HEK293 (cell line): ENCODE results near the gene PTPRK.

Source experiments
- CTCF ChIA-PET: fragments of 350-600 bp; formaldehyde crosslinking; extraction: SDS; loops from one replicate; lab custom pipeline; 2021; ENCODE audit warnings: antibody characterized with exemption; lab: Yijun Ruan, JAX
- POLR2A ChIA-PET: fragments of 300-600 bp; formaldehyde crosslinking; extraction: SDS; loops from one replicate; lab custom pipeline; 2020; ENCODE audit warnings: antibody characterized with exemption, inconsistent platforms; lab: Yijun Ruan, JAX
- H3K27ac ChIP-seq: fragments of 200-500 bp; sonication (Bioruptor generic); 2 replicates; pipeline ENCODE4 v1.5.1; 2014; ENCODE audit warnings: low read depth, low read length, control low read depth, inconsistent platforms; ENCODE audit errors: extremely low read depth
- H3K36me3 ChIP-seq, 2 experiments: fragments of 200-500 bp in 1 of 2; sonication (Bioruptor generic) in 1 of 2; 1 replicate in 1 of 2; 2 replicates in 1 of 2; pipeline ENCODE4 v1.5.1; 2014 to 2017; ENCODE audit warnings: inconsistent platforms in 2 of 2, low read length in 2 of 2; ENCODE audit not compliant: control insufficient read depth in 2 of 2, insufficient read depth in 1 of 2
- H3K4me1 ChIP-seq: fragments of 200-500 bp; sonication (Bioruptor generic); 2 replicates; pipeline ENCODE4 v1.5.1; 2014; ENCODE audit warnings: mild to moderate bottlenecking, low read length, inconsistent platforms; ENCODE audit not compliant: control insufficient read depth, insufficient read depth
- H3K4me3 ChIP-seq: 2 replicates; pipeline ENCODE4 v1.5.1; 2011; ENCODE audit warnings: low read depth, mild to moderate bottlenecking, control low read depth, low read length, moderate library complexity
- H3K9me3 ChIP-seq: fragments of 200-500 bp; sonication (Bioruptor generic); 2 replicates; pipeline ENCODE4 v1.5.1; 2014; ENCODE audit warnings: low read depth, low read length, inconsistent platforms; ENCODE audit not compliant: control insufficient read depth, insufficient read depth
- GLIS2 ChIP-seq: fragments of 450-650 bp; formaldehyde crosslinking; IDR thresholded peaks from 2 replicates; pipeline ENCODE4 v1.5.1; 2016; ENCODE audit warnings: missing biosample characterization, missing genetic modification characterization
- HOXC10 ChIP-seq: sonication (generic); formaldehyde crosslinking; IDR thresholded peaks from 2 replicates; pipeline ENCODE4 v1.8.1; 2023; ENCODE audit warnings: mild to moderate bottlenecking, missing genetic modification reagents
- ZFP3 ChIP-seq: fragments of 450-650 bp; formaldehyde crosslinking; IDR thresholded peaks from 2 replicates; pipeline ENCODE4 v1.5.1; 2016; ENCODE audit warnings: low read depth, missing biosample characterization, missing genetic modification characterization
- ZNF112 ChIP-seq: fragments of 450-650 bp; formaldehyde crosslinking; IDR thresholded peaks from 2 replicates; pipeline ENCODE4 v1.5.0; 2017; ENCODE audit warnings: missing biosample characterization, missing genetic modification characterization
- ZNF114 ChIP-seq: fragments of 450-650 bp; formaldehyde crosslinking; IDR thresholded peaks from 2 replicates; pipeline ENCODE4 v1.5.0; 2017; ENCODE audit warnings: missing biosample characterization, missing genetic modification characterization
- ZNF239 ChIP-seq: fragments of 450-650 bp; formaldehyde crosslinking; IDR thresholded peaks from 2 replicates; pipeline ENCODE4 v1.5.1; 2016; ENCODE audit warnings: missing biosample characterization, missing genetic modification characterization
- ZNF530 ChIP-seq: fragments of 450-650 bp; formaldehyde crosslinking; IDR thresholded peaks from 2 replicates; pipeline ENCODE4 v1.5.1; 2016; ENCODE audit warnings: low read depth, missing biosample characterization, missing genetic modification characterization
- ZNF596 ChIP-seq: fragments of 450-650 bp; IDR thresholded peaks from 2 replicates; pipeline ENCODE4 v1.5.0; 2018; ENCODE audit warnings: missing biosample characterization, mild to moderate bottlenecking, missing genetic modification characterization, moderate library complexity
- ZNF600 ChIP-seq: fragments of 450-650 bp; formaldehyde crosslinking; IDR thresholded peaks from 2 replicates; pipeline ENCODE4 v1.5.1; 2016; ENCODE audit warnings: missing biosample characterization, missing genetic modification characterization
- ZNF654 ChIP-seq: fragments of 450-650 bp; formaldehyde crosslinking; IDR thresholded peaks from 2 replicates; pipeline ENCODE4 v1.5.1; 2016; ENCODE audit warnings: low read depth, missing biosample characterization, missing genetic modification characterization
- ZNF658 ChIP-seq: fragments of 450-650 bp; formaldehyde crosslinking; IDR thresholded peaks from 2 replicates; pipeline ENCODE4; 2016; ENCODE audit warnings: missing biosample characterization, missing genetic modification characterization
- ZNF677 ChIP-seq: fragments of 450-650 bp; IDR thresholded peaks from 2 replicates; pipeline ENCODE4 v1.5.0; 2018; ENCODE audit warnings: missing biosample characterization, mild to moderate bottlenecking, missing genetic modification characterization, moderate library complexity
- TF ChIP-seq, protein P1 (sequence below): fragments of 450-650 bp; formaldehyde crosslinking; IDR thresholded peaks from 2 replicates; pipeline ENCODE4 v1.5.1; 2016; ENCODE audit warnings: missing biosample characterization, missing genetic modification characterization
- TF ChIP-seq, protein P2 (sequence below): fragments of 450-650 bp; formaldehyde crosslinking; IDR thresholded peaks from 2 replicates; pipeline ENCODE4 v1.5.1; 2017; ENCODE audit warnings: missing biosample characterization, missing genetic modification characterization
- TF ChIP-seq, protein P3 (sequence below): fragments of 450-650 bp; formaldehyde crosslinking; IDR thresholded peaks from 2 replicates; pipeline ENCODE4 v1.5.1; 2016; ENCODE audit warnings: missing biosample characterization, missing genetic modification characterization
- TF ChIP-seq, protein P4 (sequence below): fragments of 450-650 bp; formaldehyde crosslinking; IDR thresholded peaks from 2 replicates; pipeline ENCODE4 v1.5.1; 2016; ENCODE audit warnings: missing biosample characterization, missing genetic modification characterization

The PTPRK gene

DNA sequence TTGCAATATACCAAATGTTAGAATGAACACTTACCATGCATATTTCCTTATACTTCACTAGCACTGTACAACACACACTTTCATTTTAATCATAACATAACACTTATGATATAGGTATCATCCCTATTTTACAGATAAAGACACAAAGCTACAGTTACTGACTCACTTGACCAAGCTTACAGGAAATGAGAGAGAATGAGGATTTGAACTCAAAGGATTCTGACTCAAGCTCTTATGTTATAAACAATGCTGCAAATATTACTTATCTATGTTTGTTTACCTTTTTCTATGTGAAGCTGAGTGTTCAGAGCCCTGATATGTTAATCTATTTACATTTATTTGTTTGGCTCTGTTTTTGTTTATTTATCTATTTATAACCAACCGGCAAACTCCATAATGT, 245.4 kb downstream of the PTPRK start (continued):
- no peak for TF ChIP-seq ZNF658 (tag by site-specific recombination)
- no peak for TF ChIP-seq ZNF530 (tag by site-specific recombination)
- TF ChIP-seq ZNF677 (tag by site-specific recombination): no peak

DNA sequence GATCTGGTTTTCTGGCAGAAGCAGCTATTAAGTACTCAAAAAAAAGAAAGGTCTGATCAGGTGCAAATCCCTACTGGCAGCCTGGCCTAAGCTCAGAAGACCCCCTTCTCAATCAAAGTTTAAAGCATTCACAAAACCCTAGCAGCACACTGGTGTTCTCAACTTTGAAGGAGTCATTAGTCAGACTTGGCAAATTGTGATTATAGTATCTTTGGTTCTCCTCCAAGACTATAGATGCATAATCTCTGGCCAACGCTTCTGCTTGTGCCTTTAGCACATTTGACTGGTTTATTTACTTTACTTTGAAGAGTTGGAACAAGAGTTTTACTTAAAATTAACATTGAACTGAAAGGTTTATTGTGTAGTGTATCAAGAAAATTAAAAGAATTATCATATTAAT, 248.9 kb downstream of the PTPRK start:
- ChIA-PET POLR2A (no interaction called here), CTCF (no interaction called here)
- Histone ChIP-seq H3K4me3 (no peak overlapping the region), H3K9me3 (no peaks in the 10 kb centered on the region), H3K4me1 (peaks cover 2% of the 10 kb centered on the region; the same call in 1 of the 2 replicates)
- TF ChIP-seq ZNF596 (tag by site-specific recombination): no peak
- TF ChIP-seq, protein P1, sequence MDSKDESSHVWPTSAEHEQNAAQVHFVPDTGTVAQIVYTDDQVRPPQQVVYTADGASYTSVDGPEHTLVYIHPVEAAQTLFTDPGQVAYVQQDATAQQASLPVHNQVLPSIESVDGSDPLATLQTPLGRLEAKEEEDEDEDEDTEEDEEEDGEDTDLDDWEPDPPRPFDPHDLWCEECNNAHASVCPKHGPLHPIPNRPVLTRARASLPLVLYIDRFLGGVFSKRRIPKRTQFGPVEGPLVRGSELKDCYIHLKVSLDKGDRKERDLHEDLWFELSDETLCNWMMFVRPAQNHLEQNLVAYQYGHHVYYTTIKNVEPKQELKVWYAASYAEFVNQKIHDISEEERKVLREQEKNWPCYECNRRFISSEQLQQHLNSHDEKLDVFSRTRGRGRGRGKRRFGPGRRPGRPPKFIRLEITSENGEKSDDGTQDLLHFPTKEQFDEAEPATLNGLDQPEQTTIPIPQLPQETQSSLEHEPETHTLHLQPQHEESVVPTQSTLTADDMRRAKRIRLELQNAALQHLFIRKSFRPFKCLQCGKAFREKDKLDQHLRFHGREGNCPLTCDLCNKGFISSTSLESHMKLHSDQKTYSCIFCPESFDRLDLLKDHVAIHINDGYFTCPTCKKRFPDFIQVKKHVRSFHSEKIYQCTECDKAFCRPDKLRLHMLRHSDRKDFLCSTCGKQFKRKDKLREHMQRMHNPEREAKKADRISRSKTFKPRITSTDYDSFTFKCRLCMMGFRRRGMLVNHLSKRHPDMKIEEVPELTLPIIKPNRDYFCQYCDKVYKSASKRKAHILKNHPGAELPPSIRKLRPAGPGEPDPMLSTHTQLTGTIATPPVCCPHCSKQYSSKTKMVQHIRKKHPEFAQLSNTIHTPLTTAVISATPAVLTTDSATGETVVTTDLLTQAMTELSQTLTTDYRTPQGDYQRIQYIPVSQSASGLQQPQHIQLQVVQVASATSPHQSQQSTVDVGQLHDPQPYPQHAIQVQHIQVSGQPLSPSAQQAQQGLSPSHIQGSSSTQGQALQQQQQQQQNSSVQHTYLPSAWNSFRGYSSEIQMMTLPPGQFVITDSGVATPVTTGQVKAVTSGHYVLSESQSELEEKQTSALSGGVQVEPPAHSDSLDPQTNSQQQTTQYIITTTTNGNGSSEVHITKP: no peak
- TF ChIP-seq, protein P2, sequence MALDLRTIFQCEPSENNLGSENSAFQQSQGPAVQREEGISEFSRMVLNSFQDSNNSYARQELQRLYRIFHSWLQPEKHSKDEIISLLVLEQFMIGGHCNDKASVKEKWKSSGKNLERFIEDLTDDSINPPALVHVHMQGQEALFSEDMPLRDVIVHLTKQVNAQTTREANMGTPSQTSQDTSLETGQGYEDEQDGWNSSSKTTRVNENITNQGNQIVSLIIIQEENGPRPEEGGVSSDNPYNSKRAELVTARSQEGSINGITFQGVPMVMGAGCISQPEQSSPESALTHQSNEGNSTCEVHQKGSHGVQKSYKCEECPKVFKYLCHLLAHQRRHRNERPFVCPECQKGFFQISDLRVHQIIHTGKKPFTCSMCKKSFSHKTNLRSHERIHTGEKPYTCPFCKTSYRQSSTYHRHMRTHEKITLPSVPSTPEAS (tag by site-specific recombination): no peak
- TF ChIP-seq, protein P3, sequence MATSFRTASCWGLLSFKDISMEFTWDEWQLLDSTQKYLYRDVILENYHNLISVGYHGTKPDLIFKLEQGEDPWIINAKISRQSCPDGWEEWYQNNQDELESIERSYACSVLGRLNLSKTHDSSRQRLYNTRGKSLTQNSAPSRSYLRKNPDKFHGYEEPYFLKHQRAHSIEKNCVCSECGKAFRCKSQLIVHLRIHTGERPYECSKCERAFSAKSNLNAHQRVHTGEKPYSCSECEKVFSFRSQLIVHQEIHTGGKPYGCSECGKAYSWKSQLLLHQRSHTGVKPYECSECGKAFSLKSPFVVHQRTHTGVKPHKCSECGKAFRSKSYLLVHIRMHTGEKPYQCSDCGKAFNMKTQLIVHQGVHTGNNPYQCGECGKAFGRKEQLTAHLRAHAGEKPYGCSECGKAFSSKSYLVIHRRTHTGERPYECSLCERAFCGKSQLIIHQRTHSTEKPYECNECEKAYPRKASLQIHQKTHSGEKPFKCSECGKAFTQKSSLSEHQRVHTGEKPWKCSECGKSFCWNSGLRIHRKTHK: no peak
- TF ChIP-seq ZNF239 (tag by site-specific recombination): no peak
- no peak for TF ChIP-seq ZNF114 (tag by site-specific recombination)
- no peak for TF ChIP-seq ZNF112
- TF ChIP-seq ZNF654 (tag by site-specific recombination): no peak
- no peak for TF ChIP-seq ZNF600 (tag by site-specific recombination)
- no peak for TF ChIP-seq ZFP3 (tag by site-specific recombination)
- TF ChIP-seq GLIS2 (tag by site-specific recombination): no peak
- no peak for TF ChIP-seq HOXC10 (CRISPR knock-in tag)
- TF ChIP-seq, protein P4, sequence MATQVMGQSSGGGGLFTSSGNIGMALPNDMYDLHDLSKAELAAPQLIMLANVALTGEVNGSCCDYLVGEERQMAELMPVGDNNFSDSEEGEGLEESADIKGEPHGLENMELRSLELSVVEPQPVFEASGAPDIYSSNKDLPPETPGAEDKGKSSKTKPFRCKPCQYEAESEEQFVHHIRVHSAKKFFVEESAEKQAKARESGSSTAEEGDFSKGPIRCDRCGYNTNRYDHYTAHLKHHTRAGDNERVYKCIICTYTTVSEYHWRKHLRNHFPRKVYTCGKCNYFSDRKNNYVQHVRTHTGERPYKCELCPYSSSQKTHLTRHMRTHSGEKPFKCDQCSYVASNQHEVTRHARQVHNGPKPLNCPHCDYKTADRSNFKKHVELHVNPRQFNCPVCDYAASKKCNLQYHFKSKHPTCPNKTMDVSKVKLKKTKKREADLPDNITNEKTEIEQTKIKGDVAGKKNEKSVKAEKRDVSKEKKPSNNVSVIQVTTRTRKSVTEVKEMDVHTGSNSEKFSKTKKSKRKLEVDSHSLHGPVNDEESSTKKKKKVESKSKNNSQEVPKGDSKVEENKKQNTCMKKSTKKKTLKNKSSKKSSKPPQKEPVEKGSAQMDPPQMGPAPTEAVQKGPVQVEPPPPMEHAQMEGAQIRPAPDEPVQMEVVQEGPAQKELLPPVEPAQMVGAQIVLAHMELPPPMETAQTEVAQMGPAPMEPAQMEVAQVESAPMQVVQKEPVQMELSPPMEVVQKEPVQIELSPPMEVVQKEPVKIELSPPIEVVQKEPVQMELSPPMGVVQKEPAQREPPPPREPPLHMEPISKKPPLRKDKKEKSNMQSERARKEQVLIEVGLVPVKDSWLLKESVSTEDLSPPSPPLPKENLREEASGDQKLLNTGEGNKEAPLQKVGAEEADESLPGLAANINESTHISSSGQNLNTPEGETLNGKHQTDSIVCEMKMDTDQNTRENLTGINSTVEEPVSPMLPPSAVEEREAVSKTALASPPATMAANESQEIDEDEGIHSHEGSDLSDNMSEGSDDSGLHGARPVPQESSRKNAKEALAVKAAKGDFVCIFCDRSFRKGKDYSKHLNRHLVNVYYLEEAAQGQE (tag by site-specific recombination): no peak
- TF ChIP-seq, all 188 proteins: peak for 0
- Histone ChIP-seq H3K36me3 (no peaks in the 10 kb centered on the region), H3K27ac (no peak overlapping the region)
